GM12874 (cell line): ENCODE data around the gene EIF4E1B.

Source experiments
- TF ChIP-seq, protein P1 (sequence below): IDR thresholded peaks from 2 replicates; pipeline ENCODE4 v1.5.1; 2011; ENCODE audit warnings: low read depth, mild to moderate bottlenecking, control low read depth, low read length, moderate library complexity; ENCODE audit not compliant: insufficient read depth

The EIF4E1B gene

DNA sequence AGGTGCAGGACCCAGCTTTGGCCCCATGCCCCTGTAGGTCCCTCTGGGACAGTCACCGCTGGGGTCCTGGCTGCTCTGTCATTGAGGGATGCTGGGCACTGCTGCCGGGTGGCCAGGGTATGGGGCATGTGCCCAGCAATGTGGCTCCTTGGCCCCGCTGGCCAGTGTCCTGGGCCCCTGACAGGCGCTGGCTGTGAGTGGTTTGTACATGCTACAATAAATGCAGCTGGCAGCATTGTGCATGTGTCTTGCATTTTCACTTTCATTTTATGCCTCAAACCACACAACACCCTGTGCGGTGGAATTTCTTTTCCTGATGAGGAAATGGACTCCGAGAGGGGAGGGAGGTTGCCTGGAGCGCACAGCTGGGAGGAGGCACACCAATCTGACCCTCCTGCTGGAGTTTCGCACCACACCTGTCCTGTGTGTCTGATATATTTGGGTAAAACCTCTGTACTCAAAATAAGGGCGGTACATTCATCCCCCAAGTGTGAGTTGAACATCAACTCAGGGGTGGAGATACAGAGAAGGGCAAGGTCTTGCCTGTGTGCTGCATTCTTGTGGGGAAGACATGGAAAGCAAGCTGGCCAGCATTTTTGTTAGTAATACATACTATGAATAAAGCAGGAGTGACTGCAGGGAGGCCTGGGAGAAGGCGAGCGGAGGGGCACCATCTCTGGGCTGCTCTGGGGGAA lies 28.5 kb downstream of the EIF4E1B start:
- TF ChIP-seq, protein P1, sequence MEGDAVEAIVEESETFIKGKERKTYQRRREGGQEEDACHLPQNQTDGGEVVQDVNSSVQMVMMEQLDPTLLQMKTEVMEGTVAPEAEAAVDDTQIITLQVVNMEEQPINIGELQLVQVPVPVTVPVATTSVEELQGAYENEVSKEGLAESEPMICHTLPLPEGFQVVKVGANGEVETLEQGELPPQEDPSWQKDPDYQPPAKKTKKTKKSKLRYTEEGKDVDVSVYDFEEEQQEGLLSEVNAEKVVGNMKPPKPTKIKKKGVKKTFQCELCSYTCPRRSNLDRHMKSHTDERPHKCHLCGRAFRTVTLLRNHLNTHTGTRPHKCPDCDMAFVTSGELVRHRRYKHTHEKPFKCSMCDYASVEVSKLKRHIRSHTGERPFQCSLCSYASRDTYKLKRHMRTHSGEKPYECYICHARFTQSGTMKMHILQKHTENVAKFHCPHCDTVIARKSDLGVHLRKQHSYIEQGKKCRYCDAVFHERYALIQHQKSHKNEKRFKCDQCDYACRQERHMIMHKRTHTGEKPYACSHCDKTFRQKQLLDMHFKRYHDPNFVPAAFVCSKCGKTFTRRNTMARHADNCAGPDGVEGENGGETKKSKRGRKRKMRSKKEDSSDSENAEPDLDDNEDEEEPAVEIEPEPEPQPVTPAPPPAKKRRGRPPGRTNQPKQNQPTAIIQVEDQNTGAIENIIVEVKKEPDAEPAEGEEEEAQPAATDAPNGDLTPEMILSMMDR = no peak

DNA sequence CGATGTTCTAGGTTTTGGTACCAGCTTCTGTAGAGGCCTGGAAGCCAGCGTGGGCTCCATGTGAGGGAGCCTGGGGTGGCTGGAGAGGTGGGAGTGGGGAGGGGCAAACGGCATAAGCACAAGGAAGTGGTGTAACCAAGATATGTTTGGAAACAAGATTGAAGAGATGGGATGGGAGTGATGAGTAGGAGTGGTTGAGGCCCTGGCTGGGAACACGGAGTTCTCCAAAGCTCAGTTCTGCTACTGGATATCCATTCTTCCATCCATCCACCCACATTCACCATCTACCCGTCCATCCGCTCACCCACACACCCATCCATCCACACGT lies 29.0 kb downstream of the EIF4E1B start:
- TF ChIP-seq, protein P1 = no peak

DNA sequence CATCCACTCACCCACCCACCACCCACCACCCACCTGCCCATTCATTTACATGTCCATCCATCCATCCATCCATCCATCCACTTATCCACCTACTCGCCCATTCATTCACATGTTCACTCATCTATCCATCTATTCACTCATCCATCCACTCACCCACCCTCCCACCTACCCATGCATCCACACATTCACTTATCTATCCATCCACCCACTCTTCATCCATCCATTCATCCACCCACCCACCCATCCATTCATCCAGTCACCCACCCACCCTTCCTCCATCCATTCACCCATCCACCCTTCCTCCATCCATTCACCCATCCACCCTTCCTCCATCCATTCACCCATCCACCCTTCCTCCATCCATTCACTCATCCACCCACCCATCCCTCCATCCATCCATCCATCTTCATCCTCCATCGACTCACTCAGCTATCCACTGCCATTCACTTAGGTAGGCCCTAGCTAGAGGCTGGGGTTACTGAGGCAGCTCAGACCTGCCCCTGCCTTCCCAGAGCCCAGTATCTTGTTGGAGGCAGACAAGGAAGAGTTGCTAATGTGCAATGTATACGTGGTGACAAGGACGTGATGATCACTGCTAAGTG lies 29.5 kb downstream of the EIF4E1B start:
- TF ChIP-seq, protein P1 = no peak

DNA sequence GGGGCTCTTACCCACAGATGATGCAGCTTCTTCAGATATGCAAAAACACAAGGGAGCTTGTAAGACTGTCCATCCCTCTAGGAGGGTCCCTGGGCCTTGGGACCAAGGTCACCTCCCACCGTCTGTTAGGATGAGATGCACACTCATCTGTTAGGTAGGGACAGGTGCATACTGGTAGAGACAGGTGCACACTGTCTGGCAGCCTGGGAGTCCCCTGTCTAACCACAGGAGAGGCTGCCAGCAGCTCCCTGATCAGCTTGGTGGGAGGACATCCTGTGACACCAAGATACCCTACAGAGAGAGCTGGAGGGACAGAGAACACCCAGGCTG lies 30.0 kb downstream of the EIF4E1B start:
- TF ChIP-seq, protein P1 = no peak

DNA sequence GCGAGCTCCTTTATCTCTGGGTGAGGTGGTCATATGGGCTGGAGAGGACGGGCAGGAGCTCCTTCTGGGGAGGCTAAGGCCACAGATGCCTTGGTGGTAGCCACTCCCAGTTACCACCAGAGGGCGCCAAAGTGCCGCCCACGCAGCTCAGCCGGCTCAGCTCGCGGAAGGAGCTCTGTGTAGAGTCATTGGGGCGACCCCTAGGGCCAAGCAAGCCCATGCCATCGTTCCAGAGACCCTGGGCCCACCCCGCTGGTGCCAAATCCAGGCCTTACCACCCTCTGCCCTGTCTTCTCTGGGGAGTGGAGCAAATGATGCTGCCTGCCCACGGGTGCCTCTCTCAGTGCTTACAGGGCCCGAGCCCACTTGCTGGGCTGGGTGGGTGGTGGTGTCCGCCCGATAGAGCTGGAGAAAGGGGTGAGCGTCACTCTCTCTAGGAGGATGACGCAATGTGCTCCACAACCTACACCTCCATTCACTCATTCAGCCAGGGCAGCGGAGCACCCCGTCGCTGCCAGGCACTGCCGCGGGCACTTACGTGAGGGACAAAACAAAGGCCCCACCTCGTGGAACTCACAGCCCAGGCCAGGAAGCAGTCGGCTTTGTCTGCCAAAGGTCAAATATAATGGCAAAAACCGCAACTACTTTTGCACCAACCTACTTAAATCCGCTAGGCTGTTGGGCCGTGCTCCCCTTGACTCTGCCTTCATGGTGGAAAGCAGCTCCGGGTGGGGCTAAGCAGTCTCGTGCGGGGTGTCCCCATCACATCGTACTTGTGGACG lies 30.6 kb downstream of the EIF4E1B start:
- TF ChIP-seq, protein P1 = peak; percentile 99

DNA sequence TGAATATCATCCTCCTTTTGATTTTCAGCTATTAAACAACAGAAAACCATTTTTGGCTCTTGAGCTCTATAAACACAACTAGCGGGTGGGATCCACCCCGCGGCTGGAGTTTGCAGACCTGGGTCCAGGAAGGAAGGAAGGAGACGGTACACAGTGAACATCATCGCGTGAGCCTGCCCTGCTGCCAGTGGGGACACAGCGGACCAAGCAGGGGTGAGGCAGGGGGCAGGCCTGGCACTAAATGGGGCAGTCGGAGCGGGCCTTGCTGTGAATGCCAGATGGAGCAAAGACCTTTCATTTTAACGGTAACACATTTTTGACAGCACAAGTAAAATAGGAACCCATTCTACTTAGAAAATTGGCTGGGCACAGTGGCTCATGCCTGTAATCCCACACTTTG lies 31.2 kb downstream of the EIF4E1B start:
- TF ChIP-seq, protein P1 = no peak
